HG02970 (cell line): ENCODE results near the gene RERE.

Experiments
- ATAC-seq: cut with Tn5 transposase; IDR thresholded peaks from one replicate; pipeline ENCODE4 v1.9.1; 2021; ENCODE audit warnings: mild to moderate bottlenecking, moderate library complexity, moderate number of reproducible peaks; ENCODE audit not compliant: unreplicated experiment, low FRiP score

Gene RERE

GRCh38 chr1:8563944-8564537, 253.4 kb downstream of the RERE start:
- ATAC-seq = no peak

GRCh38 chr1:8562881-8563865, 254.3 kb downstream of the RERE start:
- no peak for ATAC-seq

GRCh38 chr1:8562222-8562621, 255.2 kb downstream of the RERE start:
- ATAC-seq = no peak

- ATAC-seq = no peak
Measured at GRCh38 chr1:8560611-8561544, 256.6 kb downstream of the RERE start.

GRCh38 chr1:8560035-8560434, 257.4 kb downstream of the RERE start:
- ATAC-seq = no peak

- ATAC-seq = no peak
Measured at GRCh38 chr1:8555582-8555981, 261.9 kb downstream of the RERE start.

- ATAC-seq = no peak
Measured at GRCh38 chr1:8554956-8555534, 262.4 kb downstream of the RERE start.

- no peak for ATAC-seq
Measured at GRCh38 chr1:8552820-8553397, 264.5 kb downstream of the RERE start.

GRCh38 chr1:8551613-8552489, 265.6 kb downstream of the RERE start:
- ATAC-seq = no peak

- ATAC-seq = no peak
Measured at GRCh38 chr1:8551057-8551456, 266.4 kb downstream of the RERE start.

- ATAC-seq = no peak
Measured at GRCh38 chr1:8547791-8548190, 269.6 kb downstream of the RERE start.

- ATAC-seq = no peak
Measured at GRCh38 chr1:8545078-8545477, 272.4 kb downstream of the RERE start.

GRCh38 chr1:8544644-8545043, 272.8 kb downstream of the RERE start:
- ATAC-seq = no peak

GRCh38 chr1:8543965-8544364, 273.5 kb downstream of the RERE start:
- no peak for ATAC-seq

GRCh38 chr1:8541961-8542521, 275.4 kb downstream of the RERE start:
- ATAC-seq = no peak

GRCh38 chr1:8540971-8541370, 276.5 kb downstream of the RERE start:
- ATAC-seq = no peak

- ATAC-seq = no peak
Measured at GRCh38 chr1:8540261-8540941, 277.0 kb downstream of the RERE start.

- ATAC-seq = no peak
Measured at GRCh38 chr1:8539683-8540082, 277.8 kb downstream of the RERE start.
